Retinal pigment epithelial cell (primary cell): ENCODE measurements around the gene ARHGAP31.

Experiments used
- DNase-seq: peaks from one replicate; pipeline ENCODE4 v3.0.0-alpha.2; 2010; ENCODE audit warnings: low read depth
- H3K4me3 ChIP-seq: 2 replicates; pipeline ENCODE4 v1.5.1; 2011; ENCODE audit warnings: mild to moderate bottlenecking, low read length, control low read depth, moderate library complexity
- TF ChIP-seq, protein P1 (sequence below): conservative IDR thresholded peaks from 2 replicates; pipeline ENCODE4 v1.5.1; 2011; ENCODE audit warnings: low read depth, low read length, control low read depth, inconsistent platforms

ARHGAP31 gene

DNA sequence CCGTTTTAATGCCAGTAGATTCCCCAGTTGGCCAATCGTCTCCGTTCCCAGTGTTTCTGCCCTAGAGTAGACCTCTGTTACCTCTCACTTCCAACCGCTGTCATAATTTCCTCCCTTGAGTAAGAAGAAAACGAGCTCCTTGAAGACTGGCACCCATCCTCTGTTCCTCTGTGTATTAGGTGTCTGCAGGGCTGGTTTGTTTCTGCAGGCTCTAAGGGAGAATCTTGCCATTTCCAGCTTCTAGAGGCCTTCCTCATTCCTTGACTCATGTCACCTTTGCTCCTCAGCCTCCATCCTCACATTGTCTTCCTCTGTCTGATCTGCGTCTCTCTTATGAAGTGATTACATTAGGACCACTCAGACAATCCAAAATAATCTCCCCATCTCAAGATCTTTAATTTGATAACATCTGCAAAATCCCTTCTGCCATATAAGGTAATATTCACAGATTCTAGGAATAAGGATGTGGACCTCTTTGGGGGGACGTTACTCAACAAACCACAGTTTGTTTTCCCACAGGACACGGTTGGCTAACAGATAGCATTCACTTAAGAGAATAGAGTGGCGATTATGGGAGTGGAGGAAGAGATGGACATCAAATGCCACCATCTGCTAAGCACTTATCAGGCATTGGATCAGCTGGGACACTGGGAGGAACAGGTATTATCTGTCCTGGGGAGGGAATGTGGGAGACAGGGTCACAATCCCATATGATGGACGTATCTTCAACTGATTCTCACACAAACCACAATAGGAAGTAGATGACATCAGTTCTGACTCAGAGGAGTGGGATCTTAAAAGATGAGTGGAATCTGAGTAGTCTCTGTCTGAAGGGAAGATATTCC is 17.1 kb downstream of the ARHGAP31 start:
- H3K4me3 ChIP-seq = no peak overlapping the region
- TF ChIP-seq, protein P1, sequence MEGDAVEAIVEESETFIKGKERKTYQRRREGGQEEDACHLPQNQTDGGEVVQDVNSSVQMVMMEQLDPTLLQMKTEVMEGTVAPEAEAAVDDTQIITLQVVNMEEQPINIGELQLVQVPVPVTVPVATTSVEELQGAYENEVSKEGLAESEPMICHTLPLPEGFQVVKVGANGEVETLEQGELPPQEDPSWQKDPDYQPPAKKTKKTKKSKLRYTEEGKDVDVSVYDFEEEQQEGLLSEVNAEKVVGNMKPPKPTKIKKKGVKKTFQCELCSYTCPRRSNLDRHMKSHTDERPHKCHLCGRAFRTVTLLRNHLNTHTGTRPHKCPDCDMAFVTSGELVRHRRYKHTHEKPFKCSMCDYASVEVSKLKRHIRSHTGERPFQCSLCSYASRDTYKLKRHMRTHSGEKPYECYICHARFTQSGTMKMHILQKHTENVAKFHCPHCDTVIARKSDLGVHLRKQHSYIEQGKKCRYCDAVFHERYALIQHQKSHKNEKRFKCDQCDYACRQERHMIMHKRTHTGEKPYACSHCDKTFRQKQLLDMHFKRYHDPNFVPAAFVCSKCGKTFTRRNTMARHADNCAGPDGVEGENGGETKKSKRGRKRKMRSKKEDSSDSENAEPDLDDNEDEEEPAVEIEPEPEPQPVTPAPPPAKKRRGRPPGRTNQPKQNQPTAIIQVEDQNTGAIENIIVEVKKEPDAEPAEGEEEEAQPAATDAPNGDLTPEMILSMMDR = peak; percentile 0
- no peak for DNase-seq

DNA sequence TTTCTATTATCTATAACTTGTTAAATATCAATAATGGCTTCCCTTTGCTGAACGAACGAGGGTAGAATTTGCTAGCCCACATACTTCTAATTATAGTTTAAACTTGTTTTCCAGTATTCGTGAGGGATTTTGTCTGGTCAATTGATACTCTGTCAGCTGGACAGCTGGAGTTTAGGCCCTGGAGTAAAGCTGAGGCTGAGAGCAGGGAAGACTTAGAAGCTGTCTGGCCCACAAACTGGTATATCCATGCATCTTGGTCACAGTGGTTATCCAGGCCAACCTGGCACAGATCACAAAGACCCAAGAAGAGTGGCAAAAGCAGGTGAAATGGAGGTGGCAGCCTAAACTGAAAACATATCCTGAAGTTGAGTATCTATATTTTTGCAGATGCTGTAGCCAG is 19.3 kb downstream of the ARHGAP31 start:
- no peak overlapping the region for H3K4me3 ChIP-seq
- TF ChIP-seq, protein P1 = no peak
- no peak for DNase-seq

DNA sequence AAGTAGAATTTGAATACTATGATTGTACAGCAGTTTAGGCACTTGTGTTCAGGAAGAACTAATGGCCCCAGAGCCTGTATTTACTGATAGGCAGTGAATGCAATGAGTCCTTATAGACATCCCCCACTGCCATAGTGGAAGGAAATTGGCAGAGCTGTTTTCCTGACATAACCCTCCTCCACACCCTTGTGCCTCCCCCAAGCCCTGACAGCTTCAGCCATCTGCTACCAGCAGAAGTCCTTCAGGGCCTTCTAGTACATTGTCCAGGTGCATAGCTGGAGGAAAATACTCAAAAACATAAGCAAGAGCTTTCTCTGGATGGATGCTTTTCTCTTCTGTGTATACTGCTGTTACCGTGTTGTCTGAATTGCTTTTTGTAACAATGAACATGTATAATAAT is 20.6 kb downstream of the ARHGAP31 start:
- no peak for DNase-seq
- TF ChIP-seq, protein P1 = no peak
- no peak overlapping the region for H3K4me3 ChIP-seq

DNA sequence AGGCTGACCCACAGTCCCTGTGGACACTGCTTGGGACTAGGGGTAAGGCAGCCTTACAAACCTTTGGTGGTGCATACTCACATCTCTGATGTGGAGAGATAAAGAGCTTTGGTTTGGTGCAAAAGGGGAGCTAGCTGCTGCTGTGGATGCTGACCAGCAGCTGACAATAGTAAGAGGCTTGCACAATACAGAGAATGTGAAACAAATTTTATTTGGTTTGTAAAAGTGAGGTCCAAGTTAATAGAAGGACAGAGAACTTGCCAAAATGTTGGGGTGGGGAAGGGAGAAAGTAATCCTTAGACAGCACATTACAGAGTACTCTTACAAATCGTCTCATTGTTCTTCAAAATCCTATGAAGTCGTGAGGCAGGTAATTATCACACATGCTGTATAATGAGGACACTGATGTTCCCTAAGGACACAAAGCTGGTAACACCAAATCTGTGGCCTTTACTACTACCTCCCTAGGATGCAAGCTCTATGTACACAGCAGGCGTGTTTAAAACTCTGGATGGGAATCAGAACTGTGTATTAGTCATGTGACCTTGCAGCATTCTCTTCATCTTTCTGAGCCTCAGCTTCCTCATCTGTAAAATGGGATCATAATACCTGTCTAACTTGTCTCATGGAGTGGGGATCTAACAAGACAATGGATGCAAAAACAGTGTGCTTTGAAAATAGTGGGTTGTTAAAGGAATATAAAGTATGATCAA is 21.6 kb downstream of the ARHGAP31 start:
- H3K4me3 ChIP-seq = no peak overlapping the region
- DNase-seq = no peak
- TF ChIP-seq, protein P1 = no peak

DNA sequence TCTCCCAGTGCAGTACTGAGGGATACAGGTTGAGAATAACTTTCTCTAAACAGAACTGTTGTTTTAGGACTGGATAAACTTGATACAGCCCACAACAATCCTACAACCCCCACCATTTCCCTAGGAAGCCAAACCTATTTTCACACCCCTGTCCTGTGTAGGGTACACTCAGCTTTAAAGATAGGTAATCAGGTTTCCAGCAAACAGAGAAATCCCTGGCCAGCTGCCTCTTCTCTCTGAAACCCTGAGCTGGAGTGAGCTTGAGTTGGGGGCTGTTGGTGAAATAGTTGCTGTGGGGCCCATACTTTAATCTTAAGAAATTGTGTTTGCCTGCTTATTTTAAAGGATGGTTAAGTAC is 22.1 kb downstream of the ARHGAP31 start:
- no peak for DNase-seq
- TF ChIP-seq, protein P1 = no peak
- no peak overlapping the region for H3K4me3 ChIP-seq

DNA sequence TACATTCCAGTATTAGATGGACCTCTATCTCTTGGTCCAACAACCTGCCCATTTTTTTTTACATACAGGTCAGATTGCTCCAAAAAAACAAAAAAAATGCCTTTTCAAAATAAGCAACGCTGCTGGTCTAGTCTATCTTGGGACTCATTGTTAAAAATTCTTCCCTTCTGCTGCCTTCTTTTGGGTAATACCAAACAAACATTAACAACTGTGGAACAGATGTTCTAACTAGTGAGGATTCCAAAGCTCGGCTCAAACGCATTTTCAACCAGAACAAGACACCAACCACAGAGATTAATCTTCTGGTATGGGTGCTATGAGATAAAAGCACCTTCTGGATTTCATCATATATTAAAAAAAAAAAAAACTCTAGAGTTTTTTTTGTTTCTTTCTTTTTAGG is 24.7 kb downstream of the ARHGAP31 start:
- DNase-seq = no peak

More for the DNA sequence above, 24.7 kb downstream of the ARHGAP31 start:
- TF ChIP-seq, protein P1 = no peak
- H3K4me3 ChIP-seq = no peak overlapping the region
